Hepatocyte (in vitro differentiated cells): Measurements from ENCODE around the gene NTNG1.

Experiments used
- EZH2 ChIP-seq: fragments of 200-600 bp; sonication (generic); IDR thresholded peaks from 2 replicates; pipeline ENCODE4 v1.6.1; 2016; ENCODE audit warnings: antibody characterized with exemption, mild to moderate bottlenecking, borderline replicate concordance
- EZH2phosphoT487 ChIP-seq: fragments of 200-600 bp; sonication (generic); IDR thresholded peaks from one replicate; pipeline ENCODE4 v1.6.1; 2018; ENCODE audit warnings: antibody characterized with exemption, mild to moderate bottlenecking, low read depth, moderate library complexity; ENCODE audit not compliant: unreplicated experiment, severe bottlenecking
- TF ChIP-seq, protein P1 (sequence below): fragments of 200-600 bp; sonication (generic); IDR thresholded peaks from 2 replicates; pipeline ENCODE4 v1.5.1; 2016; ENCODE audit warnings: antibody characterized with exemption, mild to moderate bottlenecking; ENCODE audit not compliant: poor library complexity

DNA sequence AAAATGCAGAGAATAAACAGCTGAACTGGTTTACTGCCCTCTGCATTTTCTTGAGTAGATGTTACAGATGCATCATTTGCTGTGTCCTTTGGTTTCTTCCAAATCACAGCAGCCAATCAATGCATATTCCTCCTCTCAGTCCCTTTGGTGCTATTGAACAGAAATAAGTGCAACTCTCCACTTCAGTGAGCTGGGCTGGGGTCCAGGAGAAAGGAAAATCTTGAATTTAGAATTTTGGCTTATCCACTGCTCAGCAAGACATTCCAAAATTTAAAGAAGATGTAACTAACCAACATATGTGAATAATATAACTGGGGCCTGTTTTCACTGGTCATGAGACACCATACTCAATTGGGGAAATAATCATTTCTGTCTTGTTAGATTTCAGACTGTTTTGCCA is 45.2 kb upstream of the NTNG1 start:
- TF ChIP-seq, protein P1, sequence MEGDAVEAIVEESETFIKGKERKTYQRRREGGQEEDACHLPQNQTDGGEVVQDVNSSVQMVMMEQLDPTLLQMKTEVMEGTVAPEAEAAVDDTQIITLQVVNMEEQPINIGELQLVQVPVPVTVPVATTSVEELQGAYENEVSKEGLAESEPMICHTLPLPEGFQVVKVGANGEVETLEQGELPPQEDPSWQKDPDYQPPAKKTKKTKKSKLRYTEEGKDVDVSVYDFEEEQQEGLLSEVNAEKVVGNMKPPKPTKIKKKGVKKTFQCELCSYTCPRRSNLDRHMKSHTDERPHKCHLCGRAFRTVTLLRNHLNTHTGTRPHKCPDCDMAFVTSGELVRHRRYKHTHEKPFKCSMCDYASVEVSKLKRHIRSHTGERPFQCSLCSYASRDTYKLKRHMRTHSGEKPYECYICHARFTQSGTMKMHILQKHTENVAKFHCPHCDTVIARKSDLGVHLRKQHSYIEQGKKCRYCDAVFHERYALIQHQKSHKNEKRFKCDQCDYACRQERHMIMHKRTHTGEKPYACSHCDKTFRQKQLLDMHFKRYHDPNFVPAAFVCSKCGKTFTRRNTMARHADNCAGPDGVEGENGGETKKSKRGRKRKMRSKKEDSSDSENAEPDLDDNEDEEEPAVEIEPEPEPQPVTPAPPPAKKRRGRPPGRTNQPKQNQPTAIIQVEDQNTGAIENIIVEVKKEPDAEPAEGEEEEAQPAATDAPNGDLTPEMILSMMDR: no peak
- no peak for TF ChIP-seq EZH2
- no peak for TF ChIP-seq EZH2phosphoT487
